Measurements from ENCODE around the gene SYCP3.

DNA sequence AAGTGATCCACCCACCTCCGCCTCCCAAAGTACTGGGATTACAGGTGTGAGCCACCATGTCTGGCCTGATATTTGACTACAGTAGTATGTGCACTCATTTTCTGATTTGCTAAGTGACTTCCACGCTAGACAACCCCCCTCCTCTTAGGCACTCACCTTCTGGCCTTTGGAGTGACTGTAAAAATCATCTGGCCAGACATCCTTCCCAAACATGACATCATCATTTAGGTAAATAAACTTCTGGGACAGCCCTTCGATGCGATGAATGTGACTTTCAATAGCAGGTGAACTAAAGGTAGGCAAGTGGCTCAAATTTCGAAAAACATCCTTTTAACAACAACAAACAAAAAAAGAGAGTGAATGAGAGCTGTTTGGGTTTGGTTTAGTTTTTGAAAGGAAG is 30.6 kb upstream of the SYCP3 start:
- TF ChIP-seq, protein P1, sequence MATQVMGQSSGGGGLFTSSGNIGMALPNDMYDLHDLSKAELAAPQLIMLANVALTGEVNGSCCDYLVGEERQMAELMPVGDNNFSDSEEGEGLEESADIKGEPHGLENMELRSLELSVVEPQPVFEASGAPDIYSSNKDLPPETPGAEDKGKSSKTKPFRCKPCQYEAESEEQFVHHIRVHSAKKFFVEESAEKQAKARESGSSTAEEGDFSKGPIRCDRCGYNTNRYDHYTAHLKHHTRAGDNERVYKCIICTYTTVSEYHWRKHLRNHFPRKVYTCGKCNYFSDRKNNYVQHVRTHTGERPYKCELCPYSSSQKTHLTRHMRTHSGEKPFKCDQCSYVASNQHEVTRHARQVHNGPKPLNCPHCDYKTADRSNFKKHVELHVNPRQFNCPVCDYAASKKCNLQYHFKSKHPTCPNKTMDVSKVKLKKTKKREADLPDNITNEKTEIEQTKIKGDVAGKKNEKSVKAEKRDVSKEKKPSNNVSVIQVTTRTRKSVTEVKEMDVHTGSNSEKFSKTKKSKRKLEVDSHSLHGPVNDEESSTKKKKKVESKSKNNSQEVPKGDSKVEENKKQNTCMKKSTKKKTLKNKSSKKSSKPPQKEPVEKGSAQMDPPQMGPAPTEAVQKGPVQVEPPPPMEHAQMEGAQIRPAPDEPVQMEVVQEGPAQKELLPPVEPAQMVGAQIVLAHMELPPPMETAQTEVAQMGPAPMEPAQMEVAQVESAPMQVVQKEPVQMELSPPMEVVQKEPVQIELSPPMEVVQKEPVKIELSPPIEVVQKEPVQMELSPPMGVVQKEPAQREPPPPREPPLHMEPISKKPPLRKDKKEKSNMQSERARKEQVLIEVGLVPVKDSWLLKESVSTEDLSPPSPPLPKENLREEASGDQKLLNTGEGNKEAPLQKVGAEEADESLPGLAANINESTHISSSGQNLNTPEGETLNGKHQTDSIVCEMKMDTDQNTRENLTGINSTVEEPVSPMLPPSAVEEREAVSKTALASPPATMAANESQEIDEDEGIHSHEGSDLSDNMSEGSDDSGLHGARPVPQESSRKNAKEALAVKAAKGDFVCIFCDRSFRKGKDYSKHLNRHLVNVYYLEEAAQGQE (IDR thresholded peaks at IDR 0.05; ENCODE audit: low read depth, low read length): no peak
- TF ChIP-seq EP300 (IDR thresholded peaks at IDR 0.05; ENCODE audit: borderline replicate concordance in 1 of 2, low read depth in 1 of 2, low read length in 1 of 2) (no peak), POLR2AphosphoS5 (IDR thresholded peaks at IDR 0.05; ENCODE audit: low read depth, low read length) (no peak), FOXJ3 (CRISPR knock-in tag; IDR thresholded peaks at IDR 0.05) (no peak), SMC3 (IDR thresholded peaks at IDR 0.05; ENCODE audit: low read depth, low read length) (no peak), YY1 (IDR thresholded peaks at IDR 0.05; ENCODE audit: low read depth) (no peak)

Data from SK-N-SH (cell line).